Subcutaneous adipose tissue (tissue), 4 donors: Measurements from ENCODE around the gene RDH12. TPM values are rescaled to one million over a fixed set of nuclear protein-coding genes. Genes with fewer than 3 reads are reported as not detected.

ENCODE experiments used
- CTCF ChIP-seq: fragments of 450-650 bp; IDR thresholded peaks from one replicate; pipeline ENCODE4 v1.5.1; 2016; ENCODE audit warnings: low read depth, mild to moderate bottlenecking, control low read depth, antibody characterized with exemption, moderate library complexity
- total RNA-seq, 4 donors: library from RNA; depleted of rRNA; stranded (reverse); fragments of >200 nt; gene quantifications; one replicate each; pipeline ENCODE4 v1.1.0, GENCODE V29; 2016

The RDH12 gene
- total RNA-seq, 4 donors from 2014 or later = 1.5 TPM; not detected in 3

- no peak for TF ChIP-seq CTCF
Observed at GRCh38 chr14:67673451-67673850, 28.2 kb upstream of the RDH12 start.

DNA sequence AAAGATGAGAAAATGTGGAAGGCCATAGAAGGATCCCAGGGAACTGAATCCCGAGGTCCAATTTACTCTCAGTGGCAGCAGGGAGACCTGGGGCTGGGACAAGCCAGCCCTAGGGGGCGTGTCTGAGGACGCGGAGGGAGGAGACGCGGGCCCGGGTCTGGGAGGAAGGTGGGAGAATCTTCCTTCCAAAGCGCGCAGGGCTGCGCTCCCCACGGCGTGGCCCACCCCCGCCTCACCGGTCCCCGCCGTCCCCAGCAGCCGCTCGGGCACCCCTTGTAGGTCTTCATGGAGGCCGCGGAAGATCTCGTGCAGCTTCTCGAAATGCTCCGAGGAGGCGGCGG is 27.6 kb upstream of the RDH12 start:
- no peak for TF ChIP-seq CTCF

GRCh38 chr14:67674480-67675218 is 27.0 kb upstream of the RDH12 start, which contains the start of gene VTI1B:
TSS of gene VTI1B (minus strand) at chr14:67674632. CDS start at chr14:67674489, 143 bp downstream.
- TF ChIP-seq CTCF = no peak

DNA sequence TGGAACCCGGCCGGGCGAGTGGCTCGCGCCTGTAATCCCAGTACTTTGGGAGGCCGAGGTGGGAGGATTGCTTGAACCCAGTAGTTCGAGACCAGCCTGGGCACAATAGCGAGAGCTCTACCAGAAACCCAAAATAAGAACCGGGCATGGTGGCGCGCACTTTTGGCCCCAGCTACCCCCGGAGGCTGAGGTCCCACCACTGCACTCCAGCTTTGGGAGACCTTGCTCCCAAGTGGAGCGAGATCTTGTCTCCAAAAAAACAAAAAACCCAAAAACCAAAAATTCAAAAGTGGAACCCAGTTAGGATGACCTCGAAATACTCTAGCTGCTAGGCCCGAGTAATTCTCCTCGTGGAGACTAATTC is 26.5 kb upstream of the RDH12 start:
- no peak for TF ChIP-seq CTCF

DNA sequence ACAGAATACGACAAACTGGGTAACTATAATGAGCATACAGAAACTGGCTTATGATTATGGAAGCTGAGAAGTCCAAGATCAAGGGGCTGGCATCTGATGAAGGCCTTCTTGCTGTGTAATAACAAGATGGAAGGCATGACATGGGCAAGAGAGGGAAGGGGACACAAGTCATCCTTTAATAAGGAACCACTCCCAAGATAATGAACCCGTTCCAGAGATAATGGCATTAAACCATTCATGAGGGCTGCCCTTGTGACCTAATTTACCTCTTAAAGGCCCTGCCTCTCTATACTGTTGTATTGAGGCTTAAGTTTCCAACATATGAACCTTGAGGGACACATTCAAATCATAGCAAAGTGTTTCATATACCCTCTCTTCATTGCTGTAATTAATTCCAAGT is 22.7 kb upstream of the RDH12 start:
- no peak for TF ChIP-seq CTCF

GRCh38 chr14:67680121-67680602 is 21.5 kb upstream of the RDH12 start:
- TF ChIP-seq CTCF = no peak

- TF ChIP-seq CTCF = no peak
Observed at GRCh38 chr14:67680941-67681340, 20.7 kb upstream of the RDH12 start.
